ENCODE data around the gene KIF26A.

DNA sequence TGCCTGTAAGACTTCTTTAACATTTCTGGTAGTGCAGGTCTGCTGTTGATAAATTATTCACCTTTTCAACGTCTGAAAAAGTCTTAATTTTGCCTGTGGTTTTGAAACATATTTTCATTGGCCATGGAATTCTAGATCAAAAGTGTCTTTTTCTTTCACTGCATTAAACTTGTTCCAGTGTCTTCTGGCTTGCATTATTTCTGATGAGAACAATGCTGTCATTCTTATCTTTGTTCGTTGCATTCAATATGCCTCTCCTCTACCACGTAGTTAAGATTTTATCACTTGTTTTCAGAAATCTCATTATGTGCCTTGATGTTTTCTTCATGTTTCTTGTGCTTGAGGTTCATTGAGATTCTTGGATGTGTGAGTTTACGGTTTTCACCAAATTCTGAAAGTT, 13.4 kb upstream of the KIF26A start:
- no peak for TF ChIP-seq TAF1 (IDR thresholded peaks at IDR 0.05; ENCODE audit: low read depth)
- TF ChIP-seq CEBPB (IDR thresholded peaks at IDR 0.05), result no peak
- no peak for TF ChIP-seq CREB1 (IDR thresholded peaks at IDR 0.05; ENCODE audit: low read depth)
- no peak for TF ChIP-seq TCF12 (IDR thresholded peaks at IDR 0.05; ENCODE audit: low read depth)
- TF ChIP-seq, protein P1, sequence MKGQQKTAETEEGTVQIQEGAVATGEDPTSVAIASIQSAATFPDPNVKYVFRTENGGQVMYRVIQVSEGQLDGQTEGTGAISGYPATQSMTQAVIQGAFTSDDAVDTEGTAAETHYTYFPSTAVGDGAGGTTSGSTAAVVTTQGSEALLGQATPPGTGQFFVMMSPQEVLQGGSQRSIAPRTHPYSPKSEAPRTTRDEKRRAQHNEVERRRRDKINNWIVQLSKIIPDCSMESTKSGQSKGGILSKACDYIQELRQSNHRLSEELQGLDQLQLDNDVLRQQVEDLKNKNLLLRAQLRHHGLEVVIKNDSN (IDR thresholded peaks at IDR 0.05), result no peak
- no peak for TF ChIP-seq EP300 (IDR thresholded peaks at IDR 0.05; ENCODE audit: borderline replicate concordance)
- TF ChIP-seq TEAD4 (IDR thresholded peaks at IDR 0.05), result no peak
- TF ChIP-seq, protein P2, sequence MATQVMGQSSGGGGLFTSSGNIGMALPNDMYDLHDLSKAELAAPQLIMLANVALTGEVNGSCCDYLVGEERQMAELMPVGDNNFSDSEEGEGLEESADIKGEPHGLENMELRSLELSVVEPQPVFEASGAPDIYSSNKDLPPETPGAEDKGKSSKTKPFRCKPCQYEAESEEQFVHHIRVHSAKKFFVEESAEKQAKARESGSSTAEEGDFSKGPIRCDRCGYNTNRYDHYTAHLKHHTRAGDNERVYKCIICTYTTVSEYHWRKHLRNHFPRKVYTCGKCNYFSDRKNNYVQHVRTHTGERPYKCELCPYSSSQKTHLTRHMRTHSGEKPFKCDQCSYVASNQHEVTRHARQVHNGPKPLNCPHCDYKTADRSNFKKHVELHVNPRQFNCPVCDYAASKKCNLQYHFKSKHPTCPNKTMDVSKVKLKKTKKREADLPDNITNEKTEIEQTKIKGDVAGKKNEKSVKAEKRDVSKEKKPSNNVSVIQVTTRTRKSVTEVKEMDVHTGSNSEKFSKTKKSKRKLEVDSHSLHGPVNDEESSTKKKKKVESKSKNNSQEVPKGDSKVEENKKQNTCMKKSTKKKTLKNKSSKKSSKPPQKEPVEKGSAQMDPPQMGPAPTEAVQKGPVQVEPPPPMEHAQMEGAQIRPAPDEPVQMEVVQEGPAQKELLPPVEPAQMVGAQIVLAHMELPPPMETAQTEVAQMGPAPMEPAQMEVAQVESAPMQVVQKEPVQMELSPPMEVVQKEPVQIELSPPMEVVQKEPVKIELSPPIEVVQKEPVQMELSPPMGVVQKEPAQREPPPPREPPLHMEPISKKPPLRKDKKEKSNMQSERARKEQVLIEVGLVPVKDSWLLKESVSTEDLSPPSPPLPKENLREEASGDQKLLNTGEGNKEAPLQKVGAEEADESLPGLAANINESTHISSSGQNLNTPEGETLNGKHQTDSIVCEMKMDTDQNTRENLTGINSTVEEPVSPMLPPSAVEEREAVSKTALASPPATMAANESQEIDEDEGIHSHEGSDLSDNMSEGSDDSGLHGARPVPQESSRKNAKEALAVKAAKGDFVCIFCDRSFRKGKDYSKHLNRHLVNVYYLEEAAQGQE (IDR thresholded peaks at IDR 0.05; ENCODE audit: low read depth), result no peak
- TF ChIP-seq RAD21 (IDR thresholded peaks at IDR 0.05; ENCODE audit: low read depth), result no peak
- TF ChIP-seq ZBTB7A (IDR thresholded peaks at IDR 0.05; ENCODE audit: low read depth), result no peak
- no peak for TF ChIP-seq YY1 (IDR thresholded peaks at IDR 0.05; ENCODE audit: low read depth)
- TF ChIP-seq, protein P3, sequence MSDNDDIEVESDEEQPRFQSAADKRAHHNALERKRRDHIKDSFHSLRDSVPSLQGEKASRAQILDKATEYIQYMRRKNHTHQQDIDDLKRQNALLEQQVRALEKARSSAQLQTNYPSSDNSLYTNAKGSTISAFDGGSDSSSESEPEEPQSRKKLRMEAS (IDR thresholded peaks at IDR 0.05), result no peak

Data from Ishikawa (cell line).